ENCODE measurements around the gene APOB.
"Not testable (repeated sequence)": the region's sequence is repeated elsewhere in the genome, so short reads cannot be mapped to it uniquely, and the experiment has no call there.

Gene APOB

GRCh38 chr2:21032338-21033236 lies 11.3 kb downstream of the APOB start:
- no peak for DNase-seq

GRCh38 chr2:21030983-21031968 lies 12.6 kb downstream of the APOB start:
- DNase-seq: no peak

- no peak for DNase-seq
Observed at GRCh38 chr2:21029519-21029918, 14.4 kb downstream of the APOB start.

- not testable (repeated sequence) for DNase-seq
Observed at GRCh38 chr2:21028951-21029350, 14.9 kb downstream of the APOB start.

- DNase-seq: no peak
Observed at GRCh38 chr2:21028021-21028947, 15.6 kb downstream of the APOB start.

- DNase-seq: no peak
Observed at GRCh38 chr2:21026479-21027282, 17.2 kb downstream of the APOB start.

- DNase-seq: no peak
Observed at GRCh38 chr2:21025690-21026478, 18.0 kb downstream of the APOB start.

GRCh38 chr2:21024722-21025389 lies 19.0 kb downstream of the APOB start:
- no peak for DNase-seq

- DNase-seq: no peak
Observed at GRCh38 chr2:21024198-21024597, 19.7 kb downstream of the APOB start.

- no peak for DNase-seq
Observed at GRCh38 chr2:21023419-21024181, 20.3 kb downstream of the APOB start.

- no peak for DNase-seq
Observed at GRCh38 chr2:21022792-21023367, 21.0 kb downstream of the APOB start.

- DNase-seq: no peak
Observed at GRCh38 chr2:21021430-21021829, 22.4 kb downstream of the APOB start.

GRCh38 chr2:21020668-21021288 lies 23.1 kb downstream of the APOB start:
- no peak for DNase-seq

GRCh38 chr2:21020031-21020667 lies 23.7 kb downstream of the APOB start:
- DNase-seq: no peak

- no peak for DNase-seq
Observed at GRCh38 chr2:21019678-21020021, 24.2 kb downstream of the APOB start.

GRCh38 chr2:21019000-21019677 lies 24.7 kb downstream of the APOB start:
- no peak for DNase-seq

- no peak for DNase-seq
Observed at GRCh38 chr2:21018290-21018689, 25.6 kb downstream of the APOB start.
